Measurements from ENCODE around the gene TAS1R3. TPM values are rescaled to one million over a fixed set of nuclear protein-coding genes. Genes with fewer than 3 reads are reported as not detected.

TAS1R3 gene
- total RNA-seq, 2 experiments from 2014 or later, result 0.99 to 1.1 TPM

- no peaks in the 10 kb centered on the region for H3K9me2 ChIP-seq (ENCODE audit: insufficient read depth, low read length)
Measured at GRCh38 chr1:1302006-1302430, 29.1 kb upstream of the TAS1R3 start.

DNA sequence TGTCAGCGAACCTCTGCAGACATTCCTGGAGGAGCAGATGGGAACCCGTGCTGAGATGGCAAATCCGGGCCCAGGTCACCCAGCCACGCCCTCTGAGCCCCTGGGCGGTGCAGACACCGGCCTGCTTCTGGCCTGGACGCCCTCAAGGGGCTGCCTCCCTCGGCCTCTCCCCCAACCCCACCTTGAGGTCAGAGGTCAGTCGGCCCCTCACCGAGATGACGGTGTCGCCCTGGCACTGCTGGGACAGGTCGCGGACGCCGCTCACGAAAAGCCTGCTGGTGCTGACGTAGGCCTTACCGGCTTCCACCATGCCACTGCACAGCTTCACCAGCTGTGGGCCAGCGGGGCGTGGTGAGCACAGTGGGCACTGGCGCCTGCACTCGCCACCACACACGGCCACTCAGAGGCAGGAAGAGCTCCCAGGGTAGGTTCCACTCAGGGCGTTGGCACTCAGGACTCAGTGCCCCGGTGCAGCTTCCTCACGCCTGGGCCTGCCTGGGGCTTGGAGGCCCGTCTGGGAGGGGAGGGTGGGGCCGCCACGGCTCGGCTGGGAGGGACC, 28.1 kb upstream of the TAS1R3 start:
- no peak overlapping the region for H2AFZ ChIP-seq (ENCODE audit: low read length)
- no peak overlapping the region for H3K4me2 ChIP-seq (ENCODE audit: low read length)
- no peaks in the 10 kb centered on the region for H3K79me2 ChIP-seq (ENCODE audit: insufficient read depth, low read depth, low read length)
- H3K36me3 ChIP-seq (ENCODE audit: insufficient read depth, low read length), result no peaks in the 10 kb centered on the region
- peaks cover 25% of the 10 kb centered on the region for H3K4me1 ChIP-seq (ENCODE audit: insufficient read depth, low read length, poor library complexity, severe bottlenecking)
- no peak for DNase-seq (ENCODE audit: low spot score)
- ChIA-PET POLR2A (interaction anchor here (0.7 kb wide), 1 partner anchor 21 kb away, joined by 3 read pairs; no protein-coding TSS in a partner anchor), CTCF (ENCODE audit: unreplicated experiment) (interaction anchor here (0.5 kb wide), 1 partner anchor 1121 kb away, joined by 3 read pairs; no protein-coding TSS in a partner anchor)
- no peaks in the 10 kb centered on the region for H3K9me2 ChIP-seq (ENCODE audit: insufficient read depth, low read length)
- TF ChIP-seq, protein P1, sequence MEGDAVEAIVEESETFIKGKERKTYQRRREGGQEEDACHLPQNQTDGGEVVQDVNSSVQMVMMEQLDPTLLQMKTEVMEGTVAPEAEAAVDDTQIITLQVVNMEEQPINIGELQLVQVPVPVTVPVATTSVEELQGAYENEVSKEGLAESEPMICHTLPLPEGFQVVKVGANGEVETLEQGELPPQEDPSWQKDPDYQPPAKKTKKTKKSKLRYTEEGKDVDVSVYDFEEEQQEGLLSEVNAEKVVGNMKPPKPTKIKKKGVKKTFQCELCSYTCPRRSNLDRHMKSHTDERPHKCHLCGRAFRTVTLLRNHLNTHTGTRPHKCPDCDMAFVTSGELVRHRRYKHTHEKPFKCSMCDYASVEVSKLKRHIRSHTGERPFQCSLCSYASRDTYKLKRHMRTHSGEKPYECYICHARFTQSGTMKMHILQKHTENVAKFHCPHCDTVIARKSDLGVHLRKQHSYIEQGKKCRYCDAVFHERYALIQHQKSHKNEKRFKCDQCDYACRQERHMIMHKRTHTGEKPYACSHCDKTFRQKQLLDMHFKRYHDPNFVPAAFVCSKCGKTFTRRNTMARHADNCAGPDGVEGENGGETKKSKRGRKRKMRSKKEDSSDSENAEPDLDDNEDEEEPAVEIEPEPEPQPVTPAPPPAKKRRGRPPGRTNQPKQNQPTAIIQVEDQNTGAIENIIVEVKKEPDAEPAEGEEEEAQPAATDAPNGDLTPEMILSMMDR (conservative IDR thresholded peaks at IDR 0.05; ENCODE audit: low read length), result no peak
- TF ChIP-seq EZH2phosphoT487 (IDR thresholded peaks at IDR 0.05; ENCODE audit: borderline replicate concordance, low read depth, low read length), result no peak
- H3K4me3 ChIP-seq (ENCODE audit: low read depth, low read length, poor library complexity, severe bottlenecking), result no peak overlapping the region
- no peaks in the 10 kb centered on the region for H3K9me3 ChIP-seq (ENCODE audit: low read length)
- H3K27ac ChIP-seq (ENCODE audit: low read depth, low read length, poor library complexity, severe bottlenecking), result no peak overlapping the region
- intact Hi-C loops (cut with micrococcal nuclease; ENCODE audit: unreplicated experiment), result no loop called here
- no TSS peak for BruUV-seq (replicated peaks)
- H4K20me1 ChIP-seq (ENCODE audit: insufficient read depth, low read length), result no peaks in the 10 kb centered on the region

More at GRCh38 chr1:1302006-1302430, 29.1 kb upstream of the TAS1R3 start:
- DNase-seq (ENCODE audit: low spot score), result peak; percentile 37
- Histone ChIP-seq H4K20me1 (ENCODE audit: insufficient read depth, low read length) (no peaks in the 10 kb centered on the region), H3K4me2 (ENCODE audit: low read length) (no peak overlapping the region), H3K36me3 (ENCODE audit: insufficient read depth, low read length) (no peaks in the 10 kb centered on the region), H3K4me1 (ENCODE audit: insufficient read depth, low read length, poor library complexity, severe bottlenecking) (peaks cover 23% of the 10 kb centered on the region), H3K79me2 (ENCODE audit: insufficient read depth, low read depth, low read length) (no peaks in the 10 kb centered on the region), H3K4me3 (ENCODE audit: low read depth, low read length, poor library complexity, severe bottlenecking) (no peak overlapping the region), H2AFZ (ENCODE audit: low read length) (no peak overlapping the region), H3K27ac (ENCODE audit: low read depth, low read length, poor library complexity, severe bottlenecking) (no peak overlapping the region), H3K9me3 (ENCODE audit: low read length) (no peaks in the 10 kb centered on the region)
- intact Hi-C loops (cut with micrococcal nuclease; ENCODE audit: unreplicated experiment), result no loop called here
- no TSS peak for BruUV-seq (replicated peaks)
- ChIA-PET POLR2A (no interaction called here), CTCF (ENCODE audit: unreplicated experiment) (no interaction called here)
- TF ChIP-seq, protein P1 (conservative IDR thresholded peaks at IDR 0.05; ENCODE audit: low read length), result peak; percentile 75
- no peak for TF ChIP-seq EZH2phosphoT487 (IDR thresholded peaks at IDR 0.05; ENCODE audit: borderline replicate concordance, low read depth, low read length)

GRCh38 chr1:1303736-1304135, 27.3 kb upstream of the TAS1R3 start:
- BruUV-seq (replicated peaks), result no TSS peak
- H3K36me3 ChIP-seq (ENCODE audit: insufficient read depth, low read length), result no peaks in the 10 kb centered on the region
- H3K4me3 ChIP-seq (ENCODE audit: low read depth, low read length, poor library complexity, severe bottlenecking), result no peak overlapping the region
- no peak for DNase-seq (ENCODE audit: low spot score)
- intact Hi-C loops (cut with micrococcal nuclease; ENCODE audit: unreplicated experiment), result no loop called here
- no peaks in the 10 kb centered on the region for H4K20me1 ChIP-seq (ENCODE audit: insufficient read depth, low read length)
- H3K9me2 ChIP-seq (ENCODE audit: insufficient read depth, low read length), result no peaks in the 10 kb centered on the region
- no peak overlapping the region for H3K27ac ChIP-seq (ENCODE audit: low read depth, low read length, poor library complexity, severe bottlenecking)
- ChIA-PET CTCF (ENCODE audit: unreplicated experiment) (no interaction called here), POLR2A (interaction anchor here (0.7 kb wide), 1 partner anchor 22 kb away, joined by 3 read pairs; no protein-coding TSS in a partner anchor)
- TF ChIP-seq, protein P1 (conservative IDR thresholded peaks at IDR 0.05; ENCODE audit: low read length), result no peak
- TF ChIP-seq EZH2phosphoT487 (IDR thresholded peaks at IDR 0.05; ENCODE audit: borderline replicate concordance, low read depth, low read length), result no peak
- no peaks in the 10 kb centered on the region for H3K9me3 ChIP-seq (ENCODE audit: low read length)
- H3K4me2 ChIP-seq (ENCODE audit: low read length), result no peak overlapping the region
- H3K79me2 ChIP-seq (ENCODE audit: insufficient read depth, low read depth, low read length), result no peaks in the 10 kb centered on the region
- H3K4me1 ChIP-seq (ENCODE audit: insufficient read depth, low read length, poor library complexity, severe bottlenecking), result peaks cover 25% of the 10 kb centered on the region
- no peak overlapping the region for H2AFZ ChIP-seq (ENCODE audit: low read length)

All from OCI-LY7 (cell line).